Mucosa of descending colon (tissue), 3 donors: ENCODE measurements around the gene AK8. TPM values are rescaled to one million over a fixed set of nuclear protein-coding genes. Genes with fewer than 3 reads are reported as not detected.

Source experiments
- ATAC-seq: fragments of 200-7000 bp; cut with Tn5 transposase; one replicate; pipeline ENCODE4 v1.9.1; 2020; ENCODE audit warnings: mild to moderate bottlenecking, moderate library complexity
- DNase-seq, 3 donors: peaks; one replicate each; pipeline ENCODE4 v3.0.0-alpha.2; 2020
- H3K36me3 ChIP-seq: fragments of 200-600 bp; one replicate; pipeline ENCODE4 v1.8.0; 2021; ENCODE audit warnings: low read depth, mild to moderate bottlenecking
- H3K4me1 ChIP-seq: fragments of 200-600 bp; one replicate; pipeline ENCODE4 v1.8.0; 2021; ENCODE audit warnings: low read depth, mild to moderate bottlenecking
- H3K4me3 ChIP-seq: fragments of 200-600 bp; one replicate; pipeline ENCODE4 v1.8.0; 2021; ENCODE audit warnings: mild to moderate bottlenecking
- H3K9me3 ChIP-seq: fragments of 200-600 bp; one replicate; pipeline ENCODE4 v1.8.0; 2021; ENCODE audit warnings: mild to moderate bottlenecking
- CTCF ChIP-seq: fragments of 200-600 bp; IDR thresholded peaks from one replicate; pipeline ENCODE4 v1.8.0; 2022; ENCODE audit warnings: antibody characterized with exemption, mild to moderate bottlenecking
- intact Hi-C, 2 donors: fragments of 100-400 bp; cut with DNase I in 1 of 2; cut with micrococcal nuclease in 1 of 2; formaldehyde crosslinking; loops; one replicate each; pipeline versions ENCODE4 v1.11.0 to v1.11.1; 2022; cut with DNase I, micrococcal nuclease
- total RNA-seq, 3 donors: library from RNA; stranded (reverse); fragmentation: NEBNext Ultra II Directional in 2 of 3; extraction: Animal tissue kit (Norgen Biotek cat#: 25700) in 2 of 3; gene quantifications; one replicate each; pipeline versions ENCODE4 v1.2.1 to v1.2.4, GENCODE V29; 2021 to 2023
- donor health status: DM: no; HTN: no; CAD: no; lungs with moderate emphysema.
- donor health status: DM: no; HTN: no; CAD: no.
- donor health status: DM: no; HTN: yes; CAD: no.

Gene AK8
- total RNA-seq, 3 donors from 2014 or later, result 0.96 to 2.0 TPM; not detected in 1

- peak; percentile 65 for TF ChIP-seq CTCF
- no peak overlapping the region for H3K4me3 ChIP-seq
- no peaks in the 10 kb centered on the region for H3K9me3 ChIP-seq
- intact Hi-C loops, result no loop called here
- peaks cover 16% of the 10 kb centered on the region for H3K4me1 ChIP-seq
- no peaks in the 10 kb centered on the region for H3K36me3 ChIP-seq
- peak; percentile 85 for ATAC-seq
- peak; percentile 75 to 80 (median 78) for DNase-seq
Measured at GRCh38 chr9:132800038-132800648, 77.9 kb downstream of the AK8 start.

GRCh38 chr9:132798817-132799790 is 79.0 kb downstream of the AK8 start:
- Histone ChIP-seq H3K4me3 (no peak overlapping the region), H3K36me3 (no peaks in the 10 kb centered on the region), H3K9me3 (no peaks in the 10 kb centered on the region), H3K4me1 (peaks cover 16% of the 10 kb centered on the region)
- DNase-seq, result peak; percentile 72 to 76 (median 72)
- ATAC-seq, result peak; percentile 79
- intact Hi-C loops, result no loop called here
- TF ChIP-seq CTCF, result no peak

GRCh38 chr9:132797861-132798659 is 80.0 kb downstream of the AK8 start:
- Histone ChIP-seq H3K9me3 (no peaks in the 10 kb centered on the region), H3K36me3 (no peaks in the 10 kb centered on the region), H3K4me1 (peaks cover 24% of the 10 kb centered on the region), H3K4me3 (no peak overlapping the region)
- DNase-seq, result no peak
- TF ChIP-seq CTCF, result no peak
- intact Hi-C loops, result no loop called here
- ATAC-seq, result no peak

- TF ChIP-seq CTCF, result no peak
- intact Hi-C loops, result no loop called here
- no peaks in the 10 kb centered on the region for H3K9me3 ChIP-seq
- peaks cover 24% of the 10 kb centered on the region for H3K4me1 ChIP-seq
- no peak for DNase-seq
- H3K4me3 ChIP-seq, result no peak overlapping the region
- H3K36me3 ChIP-seq, result no peaks in the 10 kb centered on the region
- ATAC-seq, result no peak
Measured at GRCh38 chr9:132795511-132796303, 82.4 kb downstream of the AK8 start.
